Amygdala (tissue), 56 donors: Measurements from ENCODE around the gene RASGRP2.

Experiments used
- DNase-seq, 56 donors: peaks; one replicate each; lab custom pipeline; 2025; lab: John Stamatoyannopoulos, UW

The RASGRP2 gene

GRCh38 chr11:64744544-64745188 is 724 bp upstream of the RASGRP2 start:
- peak in 1 of 56 donors; percentile 14 for DNase-seq

- peak in 18 of 56 donors; percentile 7 to 60 (median 29) for DNase-seq
Observed at GRCh38 chr11:64742889-64743590, 902 bp downstream of the RASGRP2 start.

DNA sequence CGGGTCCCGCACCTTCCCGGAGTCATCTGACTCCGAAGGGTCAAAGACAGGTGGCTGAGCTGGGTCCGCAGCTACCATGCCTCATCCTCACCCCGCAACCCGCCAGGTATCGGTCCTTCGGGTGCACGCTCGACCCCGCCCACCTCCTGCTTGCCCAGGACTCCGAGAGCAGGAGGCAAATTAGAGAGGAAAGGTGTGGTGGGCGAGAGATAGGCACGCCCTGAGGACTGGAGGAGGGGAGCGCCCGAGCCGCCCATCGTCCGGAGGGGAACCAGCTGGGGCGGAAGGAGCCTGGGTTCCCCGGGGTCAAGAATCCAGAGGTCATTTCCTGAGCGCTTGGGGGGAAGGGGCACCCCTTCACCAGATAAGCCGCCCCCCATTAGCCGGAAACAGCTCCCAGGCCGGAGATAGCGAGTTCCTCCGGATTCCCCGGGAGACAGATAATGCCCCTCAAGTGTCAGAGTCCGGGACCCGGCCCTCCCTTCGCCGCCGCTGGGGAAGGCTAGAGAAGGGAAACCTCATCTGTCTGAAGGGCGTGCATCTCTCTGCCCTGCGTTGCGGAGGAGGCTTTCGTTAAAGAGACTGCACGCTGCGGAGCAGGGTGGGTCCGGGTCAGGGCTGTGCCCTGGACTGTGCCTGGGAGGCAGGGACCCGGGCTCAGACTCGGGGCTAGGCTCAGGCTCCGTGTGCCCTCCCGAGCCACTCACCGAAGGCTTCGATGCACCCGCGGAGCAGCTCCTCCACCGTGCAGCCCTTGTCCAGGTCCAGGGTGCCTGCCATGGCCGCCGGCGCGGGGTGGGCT is 1.7 kb downstream of the RASGRP2 start:
- no peak for DNase-seq

GRCh38 chr11:64741375-64742086 is 2.4 kb downstream of the RASGRP2 start:
- no peak for DNase-seq

GRCh38 chr11:64739871-64740270 is 4.1 kb downstream of the RASGRP2 start:
- no peak for DNase-seq

DNA sequence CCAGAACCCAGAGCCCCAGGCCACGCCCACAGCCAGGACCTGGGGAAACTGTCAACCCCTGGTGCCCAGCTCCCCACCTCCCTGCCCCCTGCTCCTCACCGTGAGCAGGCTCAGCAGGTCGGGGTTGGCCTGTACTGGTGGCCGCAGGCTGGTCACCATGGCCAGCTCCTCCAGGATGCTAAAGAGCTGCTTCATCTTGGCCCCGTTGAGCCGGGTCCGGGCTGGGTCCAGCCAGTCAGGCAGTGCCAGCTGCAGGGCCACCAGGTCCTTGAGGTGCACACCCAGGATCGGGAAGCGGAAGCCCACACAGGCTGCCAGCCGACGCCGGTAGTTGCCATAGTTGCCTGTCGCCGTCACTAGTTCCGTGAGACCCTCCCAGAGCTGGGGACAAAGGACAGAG is 7.3 kb downstream of the RASGRP2 start:
- no peak for DNase-seq

DNA sequence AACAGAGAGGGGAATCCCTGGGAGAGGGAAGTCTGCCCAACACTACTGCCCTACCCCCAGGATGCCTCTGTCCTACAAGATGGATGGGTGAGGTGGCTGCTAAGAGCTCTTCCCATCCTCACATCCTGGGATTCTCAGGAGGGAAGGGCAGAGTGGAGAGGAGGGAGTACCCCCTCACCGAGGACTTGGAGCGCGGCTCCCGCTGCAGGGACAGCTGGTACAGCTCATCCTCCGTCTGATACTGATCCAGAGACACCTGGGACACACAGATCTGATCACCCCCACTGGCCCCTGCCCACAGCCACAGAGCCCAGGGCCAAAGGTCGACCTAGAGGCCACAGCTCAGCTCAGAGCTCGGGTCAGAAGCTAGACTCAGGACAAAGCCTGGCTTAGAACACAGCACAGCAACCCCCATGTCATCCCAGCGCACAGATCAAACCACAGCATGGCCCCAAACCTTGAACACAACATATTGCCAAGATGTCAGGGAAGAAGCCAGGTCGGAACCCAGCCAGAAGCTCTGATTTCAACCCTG is 8.2 kb downstream of the RASGRP2 start:
- no peak for DNase-seq

GRCh38 chr11:64734811-64735724 is 8.9 kb downstream of the RASGRP2 start:
- DNase-seq = no peak

GRCh38 chr11:64731601-64732000 is 12.3 kb downstream of the RASGRP2 start:
- DNase-seq = no peak

- no peak for DNase-seq
Observed at GRCh38 chr11:64729851-64730382, 14.0 kb downstream of the RASGRP2 start.

DNA sequence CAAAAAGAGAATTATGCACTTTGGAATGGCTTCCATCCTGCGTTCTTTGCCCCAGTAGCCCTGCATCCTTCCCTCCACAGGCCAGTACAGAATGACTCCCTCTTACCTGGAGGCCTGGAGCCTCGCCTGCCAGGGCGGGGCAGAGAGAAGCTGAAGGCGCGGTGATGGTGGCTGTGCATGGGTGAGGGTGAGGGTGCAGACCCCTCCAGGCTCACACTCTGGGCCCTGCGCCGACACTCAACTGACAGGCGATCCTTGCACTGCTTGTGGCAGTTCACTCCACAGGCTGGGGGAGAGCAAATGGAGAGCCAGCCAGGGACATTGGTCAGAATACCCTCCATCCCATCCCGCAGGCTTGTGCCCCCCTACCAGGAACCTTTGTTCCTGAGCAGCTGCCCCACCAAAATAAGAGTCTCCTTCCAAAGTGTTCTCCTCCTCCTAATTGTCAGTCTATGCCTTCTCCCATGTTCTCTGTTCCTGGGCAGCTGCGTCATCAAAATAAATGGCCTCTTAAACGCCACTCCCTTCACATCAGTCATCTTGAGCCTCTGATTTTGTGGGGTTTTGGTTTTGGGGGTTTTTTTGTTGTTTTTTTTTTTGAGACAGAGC is 15.1 kb downstream of the RASGRP2 start:
- DNase-seq = no peak

- no peak for DNase-seq
Observed at GRCh38 chr11:64726867-64727530, 16.9 kb downstream of the RASGRP2 start.

DNA sequence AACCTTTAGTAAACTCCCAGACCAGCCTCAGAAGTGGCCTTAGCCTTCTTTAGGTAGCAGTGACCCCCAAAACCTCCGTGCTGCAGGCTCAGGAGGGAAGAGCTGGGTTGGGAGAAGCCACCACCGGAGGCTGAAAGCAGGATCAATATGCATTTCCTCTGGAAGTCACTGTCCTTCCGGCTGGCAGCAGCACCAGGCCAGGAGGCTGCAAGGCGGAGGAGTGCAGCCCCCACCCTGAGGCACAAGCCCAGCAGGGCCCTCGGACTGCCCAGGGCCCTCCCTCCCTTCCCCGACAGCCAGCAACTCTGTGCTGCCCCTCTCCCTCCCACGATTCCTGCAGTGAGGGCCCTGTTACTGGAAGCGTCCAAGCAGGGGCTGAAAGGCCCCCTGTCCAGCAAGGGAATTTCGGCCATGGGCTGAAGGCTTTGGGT is 17.7 kb downstream of the RASGRP2 start:
- DNase-seq = no peak

GRCh38 chr11:64724863-64725532 is 18.9 kb downstream of the RASGRP2 start:
- no peak for DNase-seq

DNA sequence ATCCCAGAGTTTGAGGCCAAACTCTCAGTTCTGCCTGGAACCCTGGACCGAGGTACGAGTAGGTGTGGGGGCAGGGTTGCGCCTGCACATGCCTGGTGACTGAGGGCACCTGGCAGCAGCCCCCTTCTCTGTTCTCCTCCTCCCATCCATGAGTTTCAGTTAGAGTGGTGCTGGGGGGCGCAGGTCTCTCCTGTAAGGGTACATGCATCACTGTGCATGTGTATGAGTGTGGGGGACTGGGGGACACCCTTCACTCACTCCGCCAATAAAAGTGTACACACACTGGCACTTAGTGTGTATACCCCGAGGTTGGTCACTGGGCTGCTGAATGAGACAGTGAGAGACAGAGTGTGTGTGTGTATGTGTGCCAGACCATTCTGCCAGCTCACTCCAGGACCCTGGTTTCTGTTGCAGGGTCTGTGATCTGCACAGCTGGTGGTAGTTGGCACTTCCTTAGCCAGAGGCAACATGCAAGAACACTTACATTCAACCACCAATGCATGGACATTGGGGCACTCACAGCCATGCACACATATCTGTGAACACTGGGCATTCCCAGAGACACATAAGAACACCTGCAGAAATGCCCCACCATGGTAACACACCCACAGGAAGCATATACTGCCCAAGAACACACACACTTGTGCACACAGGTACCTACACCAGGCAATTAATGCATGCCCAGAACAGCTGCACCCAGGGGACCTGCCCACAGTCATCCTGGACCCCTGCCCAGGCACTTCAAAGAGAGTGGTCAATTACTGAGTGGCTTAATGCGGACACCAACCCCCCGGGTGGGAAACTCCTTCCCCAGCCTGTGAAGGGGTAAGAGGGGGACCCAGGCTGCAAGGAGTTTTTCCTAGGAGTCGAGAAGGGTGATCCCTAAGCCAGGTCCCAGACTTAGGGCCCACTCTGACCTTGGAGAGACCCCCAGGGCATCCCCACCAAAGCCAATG is 19.8 kb downstream of the RASGRP2 start:
- no peak for DNase-seq
